ENCODE data around the gene TWSG1. TPM values are rescaled to one million over a fixed set of nuclear protein-coding genes. Genes with fewer than 3 reads are reported as not detected.

TWSG1 gene
- total and polyA plus RNA-seq, 2 of the 13 experiments (the other 11 are each of a cell fraction or from before 2014, with no cell fraction given) = 6.6 to 9.4 TPM

DNA sequence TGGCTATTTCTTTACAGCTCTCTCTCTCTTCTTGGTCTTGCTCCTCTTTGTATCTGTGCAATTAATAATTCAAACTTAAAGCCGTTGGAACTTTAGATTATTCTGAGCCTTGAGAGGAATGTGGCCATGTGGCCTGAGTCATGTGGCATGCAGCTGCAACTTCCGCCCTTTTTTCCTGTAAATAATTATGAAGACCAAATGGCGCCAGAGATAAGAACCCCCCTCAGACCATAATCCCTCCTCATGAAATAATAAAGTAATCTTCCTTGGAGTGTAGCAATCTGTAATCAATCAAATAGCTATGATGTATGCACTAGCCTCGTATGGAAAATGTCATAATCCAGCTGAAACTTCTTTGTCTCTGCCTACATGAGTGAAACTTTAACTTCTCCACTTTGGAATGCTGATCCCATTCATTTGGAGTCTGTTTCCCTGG is 13.5 kb upstream of the TWSG1 start (continued):
- TF ChIP-seq REST (IDR thresholded peaks at IDR 0.05; ENCODE audit: borderline replicate concordance in 1 of 2, low read depth in 1 of 2, low read length in 2 of 2) (no peak), RERE (CRISPR knock-in tag; IDR thresholded peaks at IDR 0.05; ENCODE audit: low read depth) (no peak), ZNF17 (CRISPR knock-in tag; IDR thresholded peaks at IDR 0.05) (no peak)

All from HepG2 (cell line).